Right renal pelvis (tissue), 4 donors: ENCODE measurements around the gene NME4. TPM values are rescaled to one million over a fixed set of nuclear protein-coding genes. Genes with fewer than 3 reads are reported as not detected.
"Not testable (repeated sequence)": the region's sequence is repeated elsewhere in the genome, so short reads cannot be mapped to it uniquely, and the experiment has no call there.

Source experiments
- DNase-seq, 4 donors: peaks; one replicate each; pipeline ENCODE4 v3.0.0-alpha.2; 2013; ENCODE audit warnings: low read depth in 4 of 4, low spot score in 3 of 4, missing footprints in 1 of 4
- polyA plus RNA-seq, 4 donors: library from polyadenylated mRNA; unstranded; fragments of 120-200 nt; gene quantifications; one replicate each; pipeline ENCODE4 v1.2.1, GENCODE V29; 2013; ENCODE audit not compliant: insufficient read length in 4 of 4

NME4 gene
- polyA plus RNA-seq, 4 donors = 110 to 143 (median 117) TPM

GRCh38 chr16:396199-396598 lies 800 bp upstream of the NME4 start:
- DNase-seq = no peak

- no peak for DNase-seq
Measured at GRCh38 chr16:396605-397004, 394 bp upstream of the NME4 start.

GRCh38 chr16:397736-398332 lies 835 bp downstream of the NME4 start:
- no peak for DNase-seq

- no peak for DNase-seq
Measured at GRCh38 chr16:398561-399339, 1.8 kb downstream of the NME4 start.

- no peak for DNase-seq
Measured at GRCh38 chr16:399340-400019, 2.5 kb downstream of the NME4 start.

GRCh38 chr16:400061-400591 lies 3.1 kb downstream of the NME4 start:
- DNase-seq = no peak

GRCh38 chr16:401468-402348 lies 4.7 kb downstream of the NME4 start, which contains the start of gene DECR2:
Gene DECR2 (plus strand): TSS chr16:401885. CDS start chr16:401964, 79 bp downstream.
- DNase-seq = peak; percentile 85 to 90 (median 88)

- DNase-seq = no peak
Measured at GRCh38 chr16:404971-405486, 8.0 kb downstream of the NME4 start.

GRCh38 chr16:405548-406506 lies 8.8 kb downstream of the NME4 start:
- no peak for DNase-seq

- DNase-seq = no peak
Measured at GRCh38 chr16:407253-407652, 10.3 kb downstream of the NME4 start.

GRCh38 chr16:410516-411178 lies 13.6 kb downstream of the NME4 start:
- no peak for DNase-seq

GRCh38 chr16:411576-412265 lies 14.7 kb downstream of the NME4 start:
- no peak for DNase-seq

GRCh38 chr16:414395-415169 lies 17.6 kb downstream of the NME4 start:
- no peak for DNase-seq

- DNase-seq = not testable (repeated sequence)
Measured at GRCh38 chr16:415170-415498, 18.1 kb downstream of the NME4 start.

- DNase-seq = not testable (repeated sequence)
Measured at GRCh38 chr16:422179-422578, 25.2 kb downstream of the NME4 start.

- no peak for DNase-seq
Measured at GRCh38 chr16:424033-424622, 27.1 kb downstream of the NME4 start.

- no peak for DNase-seq
Measured at GRCh38 chr16:424623-425081, 27.7 kb downstream of the NME4 start.
